Middle frontal gyrus (tissue), 1 donor: ENCODE results near the gene DPM2.
A peak's percentile ranks its signal among the peaks of the same experiment; 100 is the strongest.

ENCODE experiments used
- DNase-seq: peaks from one replicate; pipeline ENCODE4 v3.0.0-alpha.2; 2015; ENCODE audit warnings: low spot score; ENCODE audit errors: extremely low spot score

Gene DPM2

DNA sequence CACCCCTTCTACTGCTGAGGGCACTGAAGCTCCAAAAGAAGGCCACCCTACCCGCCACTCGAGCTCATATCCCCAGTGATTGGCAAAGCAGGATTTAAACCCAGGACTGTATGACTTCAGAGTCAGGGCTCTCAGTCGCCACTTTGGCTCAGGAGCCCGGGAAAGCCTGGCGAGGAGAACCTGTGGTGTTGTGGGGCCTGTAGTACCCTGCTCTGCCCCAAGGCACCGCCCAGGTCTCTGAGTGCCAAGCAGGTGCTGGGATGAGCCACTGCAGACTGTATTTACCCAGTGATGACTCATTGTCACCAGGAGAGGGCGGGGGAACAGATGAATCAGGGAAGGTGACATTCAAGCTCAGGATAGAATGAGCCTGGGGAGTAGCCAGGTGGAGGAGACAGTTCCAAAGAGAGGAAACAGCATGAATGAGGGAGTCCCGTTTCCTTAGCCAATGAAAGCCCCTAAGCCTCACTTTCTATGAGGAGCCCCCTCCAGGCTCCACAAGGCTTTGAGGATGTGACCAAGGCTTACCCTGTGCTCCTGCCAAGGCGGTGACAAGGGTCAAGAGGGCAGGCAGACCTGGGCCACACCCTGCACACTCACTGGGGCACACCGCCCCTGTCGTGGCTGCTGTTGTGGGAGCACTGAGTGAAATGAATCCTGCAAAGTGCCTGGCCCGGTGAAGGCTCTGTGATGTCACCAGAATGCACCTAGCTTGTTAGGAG lies 17.8 kb upstream of the DPM2 start:
- DNase-seq, result no peak

DNA sequence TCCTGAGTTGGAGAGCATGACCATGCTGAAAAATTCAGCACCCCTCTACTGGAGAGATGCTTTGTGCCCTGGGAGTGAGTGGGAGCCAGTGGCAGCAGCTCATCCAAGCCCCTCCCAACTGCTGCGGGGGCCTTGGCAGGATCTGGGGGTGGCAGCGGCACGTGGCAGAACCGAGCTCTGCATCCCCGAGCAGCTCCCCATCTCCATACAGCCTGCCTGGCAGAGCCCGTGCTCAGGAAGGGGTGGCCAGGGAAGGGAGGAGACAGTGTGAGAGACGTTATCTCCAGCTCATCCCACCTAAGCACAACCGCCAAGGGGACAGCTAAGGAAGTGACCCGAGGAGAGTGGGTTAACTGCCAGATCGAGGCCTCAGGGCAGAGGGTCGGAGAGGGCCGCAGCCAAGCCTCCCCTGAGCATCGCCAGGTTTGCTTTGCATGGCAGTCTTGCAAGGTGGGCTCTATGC lies 17.2 kb upstream of the DPM2 start:
- DNase-seq, result peak; percentile 73

DNA sequence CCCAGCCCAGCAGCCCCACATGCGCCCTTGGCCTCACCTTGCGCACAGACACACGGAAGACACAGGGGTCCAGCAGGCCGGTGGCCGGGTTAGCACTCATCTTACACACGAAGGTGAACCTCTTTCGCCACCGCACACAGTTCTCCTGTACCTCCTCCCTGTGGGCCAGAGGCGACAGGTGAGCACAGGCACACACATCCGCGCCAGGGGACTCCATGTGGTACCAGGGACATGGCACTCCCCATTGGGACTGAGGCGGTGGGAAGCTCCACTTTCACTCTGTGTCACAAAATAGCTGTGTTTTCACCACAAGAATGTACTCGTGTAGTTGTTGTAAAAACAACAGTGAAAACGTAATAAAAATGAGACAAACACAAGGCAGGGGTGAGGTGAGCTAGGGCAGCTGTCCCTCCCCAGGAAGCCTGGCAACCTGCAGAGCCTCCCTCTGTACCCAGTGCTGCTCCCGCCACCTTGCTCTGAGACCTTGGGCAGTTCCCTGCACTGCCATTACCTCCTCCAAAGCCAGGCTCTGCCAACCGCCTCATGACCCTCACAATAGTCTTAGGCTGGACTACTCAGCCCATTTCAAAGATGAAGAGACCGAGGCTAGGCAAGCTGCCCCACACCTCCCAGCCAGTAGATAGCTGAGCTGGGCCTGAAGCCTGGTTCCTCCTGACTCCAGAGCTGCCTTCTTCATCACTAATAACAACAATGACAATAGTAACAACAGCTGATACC lies 16.3 kb upstream of the DPM2 start:
- no peak for DNase-seq

DNA sequence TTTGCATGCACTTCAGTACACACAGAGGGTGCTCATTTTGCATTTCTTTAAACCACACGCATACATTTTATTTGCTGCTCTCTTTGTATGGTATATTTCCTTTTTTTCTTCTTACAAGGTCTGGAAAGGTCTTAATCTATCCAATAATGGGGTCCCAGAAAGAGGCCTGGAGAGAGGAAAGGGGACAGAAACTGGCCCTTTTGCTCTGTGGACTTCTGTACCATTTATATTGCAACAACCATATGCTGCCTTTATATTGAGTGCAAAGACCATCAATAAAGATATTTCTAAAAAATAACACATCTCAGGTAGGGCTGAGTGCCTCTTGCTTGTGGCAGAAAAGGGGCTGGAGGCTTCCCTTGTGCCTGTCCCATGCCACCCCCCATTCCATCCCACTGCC lies 15.5 kb upstream of the DPM2 start:
- no peak for DNase-seq

DNA sequence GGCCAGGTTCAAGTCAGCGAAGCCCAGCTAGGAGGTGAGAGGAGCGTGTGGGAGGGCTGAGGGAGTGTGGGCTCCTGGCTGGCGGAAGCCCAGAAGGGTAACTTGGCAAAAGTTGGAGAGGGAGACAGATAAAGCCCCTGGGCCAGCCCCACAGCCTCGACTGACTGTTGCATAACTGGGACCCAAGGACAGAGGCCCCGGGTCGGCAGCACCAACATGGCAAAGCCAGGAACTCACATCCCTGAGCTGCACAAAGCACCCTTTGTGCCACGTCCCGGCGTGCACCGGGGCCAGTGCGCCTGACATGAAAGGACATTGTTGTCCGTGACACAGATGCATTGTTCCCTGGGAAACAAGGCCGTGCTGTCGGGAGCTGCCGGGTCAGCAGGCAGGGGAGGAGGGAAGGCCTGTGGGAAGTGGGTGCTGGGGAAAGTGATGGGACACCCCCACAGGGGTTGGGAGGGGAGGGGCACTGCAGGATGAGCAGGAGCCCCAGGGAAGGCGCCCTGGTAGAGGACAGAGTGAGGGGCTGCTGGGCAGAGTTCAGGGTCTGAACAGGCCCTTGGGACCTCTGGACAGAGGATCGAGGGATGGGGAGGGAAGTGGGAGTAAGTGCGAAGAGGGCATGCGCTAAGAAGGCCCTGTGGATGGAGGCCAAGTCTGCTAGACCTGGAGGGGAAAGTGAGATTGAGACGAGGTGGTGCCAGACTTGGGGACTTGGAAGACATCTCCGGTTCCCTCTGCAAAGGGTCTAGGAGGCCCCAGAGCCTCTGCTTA lies 13.0 kb upstream of the DPM2 start:
- peak; percentile 86 for DNase-seq

DNA sequence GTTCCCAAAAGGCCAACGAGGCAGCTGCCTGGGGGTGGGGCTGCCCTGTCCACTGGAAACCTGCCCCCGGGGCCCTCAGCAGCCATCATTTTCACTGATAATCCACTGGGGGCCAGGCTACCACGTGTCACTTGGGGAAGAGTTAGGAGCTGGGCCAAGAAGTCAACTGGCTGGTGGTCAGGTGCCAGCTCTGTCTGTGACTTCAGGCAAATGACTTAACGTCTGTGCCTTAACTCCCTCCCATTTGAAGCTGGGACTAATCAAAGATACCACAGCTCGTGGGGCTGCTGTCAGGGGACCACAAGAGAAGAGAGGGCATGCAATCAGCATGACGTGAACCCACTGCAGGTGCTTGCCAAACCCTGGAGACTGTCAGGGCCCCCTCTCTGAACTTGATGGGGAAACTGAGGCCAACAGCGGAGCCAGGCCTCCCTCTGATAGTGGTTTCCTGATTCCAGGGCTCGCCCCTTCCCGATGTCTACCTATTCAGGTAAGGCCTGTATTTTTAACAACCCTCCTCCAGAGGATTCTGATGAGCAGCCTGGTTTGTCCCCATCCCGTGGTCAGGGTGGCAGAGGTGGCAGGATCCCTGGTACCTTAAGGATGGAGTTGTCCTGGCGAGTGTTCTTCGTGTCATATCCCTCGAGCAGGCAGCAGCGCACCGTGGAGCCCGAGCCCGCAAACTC lies 12.3 kb upstream of the DPM2 start:
- DNase-seq, result no peak

DNA sequence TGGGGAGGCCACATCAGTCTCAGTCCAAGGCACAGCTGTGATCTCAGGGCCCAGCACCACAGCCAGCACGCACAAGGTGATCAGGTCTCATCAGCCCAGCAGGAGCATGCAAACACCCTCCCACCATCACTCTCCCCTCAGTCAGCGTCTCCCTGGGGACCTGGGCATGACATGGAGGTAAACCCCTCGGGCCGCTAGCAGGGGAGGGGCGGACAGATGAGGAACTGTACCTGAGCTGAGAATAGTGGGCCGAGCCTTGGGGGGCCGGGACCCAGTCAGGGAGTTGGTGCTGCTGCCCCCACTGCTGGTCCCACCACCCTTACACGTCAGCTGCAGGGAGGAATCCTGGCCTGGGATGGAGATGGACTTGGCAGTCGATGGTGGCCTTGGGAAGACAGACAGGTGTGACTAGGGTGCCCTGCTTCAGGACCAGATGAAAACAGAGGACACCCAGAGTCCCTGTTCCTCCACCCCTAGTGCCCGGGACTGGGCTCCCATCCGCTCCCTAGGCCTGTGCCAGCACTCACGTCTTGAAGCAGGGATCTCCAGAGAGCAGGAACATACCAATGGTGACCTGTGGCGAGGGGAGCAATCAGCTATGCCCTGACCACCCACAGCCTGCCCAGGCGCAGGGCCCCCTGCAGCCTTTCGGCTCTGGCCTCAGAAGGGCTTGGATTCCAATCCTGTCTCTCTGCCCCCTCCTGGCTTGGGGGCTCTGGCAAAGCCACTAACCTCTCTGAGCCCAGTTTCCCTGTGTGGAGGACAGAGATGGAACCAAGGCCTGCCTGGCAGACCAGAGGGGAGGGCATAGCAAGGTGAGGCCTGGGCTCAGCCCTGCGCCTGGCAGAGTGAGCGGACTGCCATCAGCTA lies 10.4 kb upstream of the DPM2 start:
- DNase-seq, result no peak

DNA sequence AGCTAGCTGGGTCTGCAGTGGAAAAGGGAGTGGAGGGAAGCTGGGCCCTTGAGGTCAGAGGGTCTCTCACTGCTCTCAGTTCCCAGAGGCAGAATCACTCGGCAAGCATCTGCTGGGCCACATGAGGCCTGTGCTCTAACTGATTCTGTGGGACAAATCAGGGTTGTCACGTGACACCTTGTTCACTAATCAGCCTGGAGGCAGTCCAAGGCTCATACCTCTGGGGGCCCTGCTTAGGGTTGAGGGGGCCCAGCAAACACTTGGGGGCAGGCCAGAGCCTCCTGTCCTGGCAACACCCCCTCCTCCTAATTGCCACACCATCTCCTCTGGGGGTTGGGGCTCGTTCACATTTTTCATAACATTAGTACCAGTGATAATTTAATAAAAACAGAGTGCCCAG lies 9.1 kb upstream of the DPM2 start:
- DNase-seq, result no peak

DNA sequence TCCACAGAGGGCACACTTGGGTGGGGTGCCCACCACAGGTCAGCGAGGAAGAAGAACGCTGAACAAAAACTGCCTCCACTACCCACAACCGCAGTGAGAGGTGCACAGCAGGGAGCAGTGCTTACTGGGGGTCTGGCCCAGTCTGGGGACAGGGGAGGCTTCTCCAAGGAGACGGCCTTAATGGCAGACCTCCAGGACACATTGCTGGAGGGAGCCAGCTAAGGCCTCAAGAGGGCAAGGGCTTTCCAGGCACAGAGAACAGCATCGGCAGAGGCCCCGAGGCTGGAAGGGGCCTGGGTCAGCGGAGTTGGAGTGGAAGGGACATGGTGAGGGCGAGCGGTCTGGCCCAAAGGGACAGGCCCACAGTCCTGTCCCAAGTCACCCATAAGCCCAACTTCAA lies 8.3 kb upstream of the DPM2 start:
- DNase-seq, result no peak

DNA sequence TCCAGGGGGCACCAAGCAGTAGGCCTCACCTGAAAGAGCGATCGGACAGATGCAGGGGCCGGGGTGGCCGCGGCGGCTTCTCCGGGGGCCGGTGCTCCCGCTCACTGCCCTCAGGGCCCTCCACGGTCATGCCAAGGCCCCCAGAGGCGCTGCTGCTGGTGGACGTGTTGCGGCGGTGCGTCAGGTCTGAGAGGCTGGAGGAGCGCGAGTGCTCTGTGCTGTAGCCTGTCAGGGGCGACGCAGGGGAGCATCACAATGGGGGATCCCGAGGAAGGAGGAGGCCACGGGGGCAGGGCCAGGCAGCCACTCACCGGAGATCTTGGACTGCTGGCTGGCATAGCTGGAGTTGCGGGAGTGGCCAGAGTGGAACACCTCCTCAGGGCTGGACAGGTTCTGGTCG lies 7.7 kb upstream of the DPM2 start:
- no peak for DNase-seq

DNA sequence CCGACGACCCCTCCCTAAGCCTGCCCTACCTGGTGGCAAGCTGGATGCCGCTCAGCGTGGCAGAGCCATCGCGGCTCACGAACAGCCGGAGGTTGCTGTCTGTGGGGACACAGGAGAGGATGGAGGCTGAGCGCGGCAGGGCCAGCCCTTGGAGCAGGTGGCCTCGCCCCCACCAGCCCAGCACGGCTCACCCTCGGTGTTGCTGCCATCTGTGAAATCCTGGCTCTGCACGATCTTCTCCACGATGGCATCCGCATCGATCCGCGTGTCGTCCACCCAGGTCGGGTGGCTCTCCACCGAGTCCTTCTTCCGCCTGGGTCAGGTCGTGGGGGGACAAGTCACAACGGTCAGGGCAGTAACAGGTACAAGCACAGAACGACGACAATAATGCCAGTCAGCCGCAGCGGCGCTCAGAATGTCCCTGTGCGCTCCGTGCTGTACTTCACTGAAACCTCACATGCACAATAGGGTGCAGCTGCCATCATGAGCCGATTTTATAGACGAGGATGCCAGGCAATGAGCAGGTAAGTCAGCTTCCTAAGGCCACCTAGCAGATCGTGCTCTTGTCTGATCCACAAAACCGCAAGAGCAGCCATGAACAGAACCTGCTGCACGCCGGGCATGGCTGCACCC lies 7.0 kb upstream of the DPM2 start:
- no peak for DNase-seq

DNA sequence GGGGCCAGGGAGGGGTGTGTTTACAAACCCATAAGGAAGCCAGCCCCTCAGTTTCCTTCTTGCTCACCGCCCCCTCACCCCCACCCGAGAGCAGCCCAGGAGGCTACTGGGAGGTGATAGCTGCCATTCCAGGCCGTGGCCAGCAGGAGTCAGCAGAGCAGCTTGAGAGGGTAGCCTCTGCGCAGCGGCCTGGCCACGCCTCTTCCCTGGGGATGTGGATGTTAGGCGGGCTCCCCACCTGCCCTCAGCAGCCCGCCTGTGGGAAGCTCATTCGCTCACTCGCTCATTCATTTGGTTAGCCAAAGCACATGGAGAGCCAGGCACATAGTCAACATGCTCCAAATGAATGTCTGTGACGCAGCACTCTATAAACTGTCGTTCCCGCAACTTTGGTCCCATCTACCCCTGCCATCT lies 6.1 kb upstream of the DPM2 start:
- peak; percentile 74 for DNase-seq

DNA sequence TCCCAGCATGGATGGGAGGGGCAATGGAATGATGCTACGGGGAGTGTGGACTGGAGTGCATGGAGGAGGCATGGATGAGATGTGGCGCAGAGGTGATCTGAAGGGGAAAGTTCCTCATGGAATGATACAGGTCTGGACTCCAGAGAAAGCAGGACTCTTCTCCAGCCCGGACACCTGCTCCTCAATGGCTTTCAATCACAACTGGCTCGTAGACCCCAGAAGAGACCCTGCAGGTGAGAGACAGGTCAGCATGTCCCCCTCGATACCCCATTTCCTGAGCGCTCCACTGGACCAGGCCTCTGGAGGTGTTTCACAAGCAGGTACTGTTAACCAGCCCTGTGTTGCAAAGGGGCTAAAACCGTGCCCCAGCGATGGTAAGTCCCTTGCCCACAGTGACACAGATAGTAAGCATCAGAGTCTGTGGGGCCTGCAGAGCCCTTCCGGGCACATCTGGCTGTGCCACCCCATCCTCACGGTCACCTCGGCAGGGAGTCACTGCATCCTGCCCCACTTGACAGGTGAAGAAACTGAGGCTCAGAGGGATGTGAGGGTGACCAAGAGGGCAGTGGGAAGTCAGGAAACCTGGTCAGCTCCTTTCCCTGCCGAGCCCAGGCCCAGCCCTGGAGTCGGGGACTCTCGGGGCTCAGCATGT lies 5.5 kb upstream of the DPM2 start:
- no peak for DNase-seq

DNA sequence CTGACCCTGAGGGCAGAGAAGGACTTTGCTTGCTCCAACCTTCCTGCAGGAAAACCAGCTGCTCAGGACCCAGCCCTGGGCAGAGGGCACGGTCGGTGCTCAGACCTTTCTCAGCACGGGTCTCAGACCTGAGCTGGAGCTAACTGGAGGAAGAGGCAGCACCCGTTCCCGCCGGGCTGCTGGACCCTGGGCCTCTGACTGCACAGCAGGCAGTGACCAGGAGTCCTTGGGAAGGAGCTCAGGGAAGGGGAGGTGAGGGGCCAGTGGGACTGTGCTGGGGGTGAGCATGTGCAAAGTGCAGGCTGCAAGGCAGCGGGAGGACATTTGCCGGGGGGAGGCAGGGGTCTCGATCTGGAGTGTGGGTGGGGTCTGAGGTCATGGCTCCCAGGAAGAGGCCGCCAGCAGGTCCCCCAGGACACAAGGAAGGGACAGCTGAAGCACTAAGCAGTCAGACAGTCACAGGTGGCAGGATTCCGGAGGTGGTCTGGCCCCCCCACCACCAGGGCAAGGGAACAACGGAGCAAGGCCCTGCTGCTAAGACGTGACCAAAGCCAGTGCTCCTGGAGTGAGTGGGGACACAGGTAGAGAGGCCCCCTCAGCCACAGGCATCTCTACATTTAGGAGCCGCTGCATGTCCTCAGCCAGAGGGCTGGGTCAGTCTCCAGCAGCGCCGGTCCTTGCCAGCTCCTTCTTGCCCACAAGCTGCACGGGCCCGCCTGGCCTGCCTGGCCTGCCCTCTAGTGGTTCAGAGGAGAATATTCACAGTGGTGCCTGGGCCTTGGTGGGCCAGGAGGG lies 4.8 kb upstream of the DPM2 start:
- no peak for DNase-seq

DNA sequence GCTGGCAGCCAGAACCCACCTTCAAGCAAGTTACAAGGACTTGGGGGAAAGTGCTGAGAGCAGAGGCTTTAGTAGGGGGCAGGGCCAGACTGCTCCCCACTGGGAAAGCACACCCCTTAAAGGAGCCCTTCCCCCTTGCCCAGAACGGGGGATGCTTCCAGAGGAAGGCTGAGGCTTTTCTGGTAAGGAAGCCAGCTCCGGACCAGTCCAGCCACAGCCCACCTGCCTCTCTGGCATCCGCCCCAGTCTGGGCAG lies 4.2 kb upstream of the DPM2 start:
- DNase-seq, result no peak

DNA sequence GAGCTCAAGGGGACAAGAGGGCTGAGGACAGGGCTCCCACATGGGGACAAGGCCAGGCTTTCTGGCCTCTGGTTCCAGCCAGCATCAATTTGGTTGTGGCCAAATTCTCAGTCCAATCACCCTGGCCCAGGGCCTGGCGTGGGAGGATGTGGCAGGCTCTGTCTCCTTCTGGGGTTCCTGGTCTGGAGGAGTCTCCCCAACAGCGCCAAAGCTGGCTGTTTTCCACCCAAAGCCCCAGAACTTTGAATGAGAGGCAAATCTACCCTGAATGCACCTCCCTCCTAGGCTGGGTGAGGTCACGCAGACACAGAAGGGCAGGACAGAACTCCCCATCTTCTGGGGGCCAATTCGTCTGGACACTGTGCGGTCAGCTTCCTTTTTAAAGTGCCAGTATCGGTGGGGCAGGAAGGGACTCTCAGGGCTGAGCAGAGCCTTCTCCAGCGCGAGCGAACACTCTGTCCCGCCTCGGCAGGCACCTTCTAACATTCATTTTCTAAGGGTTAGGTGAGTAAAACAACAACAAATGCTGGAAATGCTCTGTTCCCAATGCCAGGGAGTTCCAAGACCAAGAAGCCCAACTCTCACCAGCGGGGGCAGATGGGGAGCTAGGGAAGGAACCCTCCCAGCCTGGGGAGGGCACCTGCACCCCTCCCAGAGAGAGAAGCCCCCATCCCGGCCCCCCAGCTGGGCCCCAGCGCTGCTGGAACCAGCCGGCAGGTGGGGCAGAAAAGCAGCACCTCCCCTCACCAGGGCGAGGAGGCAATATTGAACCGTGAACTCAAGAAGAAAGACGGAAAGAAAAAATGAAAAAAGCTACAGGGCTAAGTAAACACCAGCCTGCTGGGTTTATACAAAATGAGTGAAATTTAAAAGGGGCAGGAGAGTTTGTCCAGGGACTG lies 3.7 kb upstream of the DPM2 start:
- no peak for DNase-seq

DNA sequence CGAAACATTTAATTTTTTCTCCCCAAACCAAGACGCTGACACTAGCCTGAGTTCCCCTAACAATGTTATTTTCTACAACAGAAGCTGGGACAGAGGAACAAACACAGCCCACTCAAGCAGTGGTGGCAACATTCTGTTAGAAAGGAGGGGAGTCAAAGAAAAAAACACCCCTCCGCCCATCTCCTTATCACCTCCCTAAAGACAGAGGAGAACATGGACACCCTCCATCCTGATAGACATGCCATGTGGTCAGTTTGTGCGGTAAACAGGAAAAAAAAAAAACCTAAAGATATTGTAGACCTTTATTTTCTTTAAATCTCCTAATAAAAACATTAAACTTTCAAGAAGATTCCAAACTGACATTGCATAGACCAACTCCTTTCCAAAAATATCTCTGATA lies 2.9 kb upstream of the DPM2 start:
- no peak for DNase-seq

DNA sequence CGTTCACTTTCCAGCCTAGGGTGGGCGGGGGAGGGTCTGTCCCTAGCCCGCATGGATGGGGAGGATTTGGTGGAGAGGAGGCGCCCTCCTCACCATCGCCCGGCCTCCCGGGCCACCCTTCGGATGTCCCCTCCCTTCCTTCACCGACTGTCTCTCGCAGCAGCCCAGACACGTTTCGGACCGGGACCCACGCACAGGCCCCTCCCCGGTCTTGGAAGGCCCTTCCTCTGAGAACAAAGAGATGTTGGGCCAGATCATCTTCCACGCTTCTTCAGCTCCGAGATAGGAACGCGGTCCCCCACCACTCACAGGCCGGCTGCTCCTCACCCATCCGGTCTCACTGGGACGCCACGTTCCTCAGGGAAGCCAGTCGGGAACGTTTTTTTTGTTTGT lies 640 bp upstream of the DPM2 start:
- no peak for DNase-seq
